Activated CD4-positive, alpha-beta T cell treated with anti-CD3 and anti-CD28 coated beads, Interleukin-10, Interleukin-2, amounts not matched to agents 100 ng/mL and 50 ng/mL, durations not matched to agents 16 hours and 8 hours (primary cell): Measurements from ENCODE around the gene OMA1.
"Not testable (repeated sequence)": the region's sequence is repeated elsewhere in the genome, so short reads cannot be mapped to it uniquely, and the experiment has no call there.

Source experiments
- DNase-seq: peaks from one replicate; pipeline ENCODE4 v3.0.0-alpha.2; 2020

The OMA1 gene

DNA sequence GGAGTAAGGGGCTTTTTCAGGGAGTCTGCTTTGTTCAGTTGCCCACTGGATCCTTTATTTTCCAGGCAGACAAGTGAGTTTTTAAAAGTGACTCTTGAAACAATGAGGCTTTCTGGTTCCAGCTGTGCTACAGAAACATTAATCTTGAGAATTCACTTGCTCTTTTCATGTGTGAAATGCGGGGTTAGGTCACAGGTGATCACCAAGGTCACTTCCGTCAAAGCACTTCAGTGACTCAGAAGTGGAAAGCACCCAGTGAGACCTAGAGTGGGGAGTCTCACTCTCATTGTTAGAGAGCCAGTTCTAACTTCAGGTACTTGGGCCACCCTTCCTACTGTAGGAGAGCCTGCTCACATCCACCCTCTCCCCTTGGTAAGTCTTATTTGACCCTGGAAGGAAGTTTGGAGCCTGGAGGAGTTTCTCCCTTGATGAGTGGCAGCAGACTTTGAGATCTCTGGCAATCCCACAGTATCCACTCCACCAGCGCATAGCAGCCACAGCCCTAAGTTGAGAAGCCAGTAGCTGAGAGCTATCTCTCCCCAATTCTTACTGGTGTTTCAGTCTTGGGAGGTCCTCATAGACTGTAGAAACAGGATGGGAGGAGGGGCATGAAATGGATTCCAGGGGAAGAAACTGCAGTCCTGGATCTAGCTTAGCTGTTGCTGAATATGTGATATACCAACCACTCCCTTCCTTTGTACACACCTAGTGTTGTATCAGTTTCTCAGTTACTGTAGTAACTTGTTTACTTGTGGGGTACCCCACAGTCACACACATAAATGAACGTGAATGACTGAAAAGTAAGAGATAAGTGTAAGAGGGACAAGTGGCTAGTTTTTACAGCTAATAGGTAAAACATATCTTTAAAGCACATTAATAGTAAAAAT is 27.4 kb upstream of the OMA1 start:
- DNase-seq: peak; percentile 84

DNA sequence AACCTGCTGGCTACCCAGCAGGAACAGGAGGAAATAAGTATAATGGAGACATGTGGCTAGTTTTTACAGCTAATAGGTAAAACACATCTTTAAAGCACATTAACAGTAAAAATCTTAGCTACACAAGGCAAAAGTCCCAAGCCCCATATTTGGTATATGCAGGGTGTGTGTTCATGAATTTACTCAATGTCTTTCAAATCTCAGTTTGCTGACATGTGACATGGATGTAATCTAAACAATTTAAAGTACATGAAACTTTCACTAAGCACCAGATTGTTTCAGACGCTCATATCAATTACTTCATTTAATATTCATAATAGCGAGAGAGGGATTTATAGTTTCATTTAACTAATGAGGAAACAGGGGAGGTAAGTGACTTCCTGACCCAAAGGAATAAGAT is 26.6 kb upstream of the OMA1 start:
- DNase-seq: no peak

DNA sequence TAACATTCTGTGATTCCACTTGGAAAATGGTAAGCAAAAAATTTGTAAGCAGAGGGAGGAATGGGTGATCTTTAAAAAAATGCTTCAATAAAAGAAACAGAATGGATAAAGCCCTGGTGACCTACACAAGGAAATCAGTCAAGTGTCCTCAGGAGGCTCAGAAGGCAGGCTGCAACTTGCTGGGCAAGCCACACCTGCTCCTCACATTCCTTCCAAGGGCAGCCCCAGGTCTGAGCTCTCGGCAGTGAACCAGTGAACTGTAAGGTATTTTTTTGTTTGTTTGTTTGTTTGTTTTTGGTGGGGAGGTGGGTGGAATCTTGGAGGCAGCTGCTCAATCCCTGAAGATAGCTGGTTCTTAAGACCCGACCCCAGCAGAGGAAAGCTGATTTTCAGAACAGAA is 26.2 kb upstream of the OMA1 start:
- no peak for DNase-seq

GRCh38 chr1:58571616-58572015 is 25.1 kb upstream of the OMA1 start:
- DNase-seq: no peak

GRCh38 chr1:58570817-58571216 is 24.3 kb upstream of the OMA1 start:
- DNase-seq: no peak

GRCh38 chr1:58570094-58570493 is 23.6 kb upstream of the OMA1 start:
- DNase-seq: no peak

- DNase-seq: no peak
Measured at GRCh38 chr1:58568911-58569310, 22.4 kb upstream of the OMA1 start.

DNA sequence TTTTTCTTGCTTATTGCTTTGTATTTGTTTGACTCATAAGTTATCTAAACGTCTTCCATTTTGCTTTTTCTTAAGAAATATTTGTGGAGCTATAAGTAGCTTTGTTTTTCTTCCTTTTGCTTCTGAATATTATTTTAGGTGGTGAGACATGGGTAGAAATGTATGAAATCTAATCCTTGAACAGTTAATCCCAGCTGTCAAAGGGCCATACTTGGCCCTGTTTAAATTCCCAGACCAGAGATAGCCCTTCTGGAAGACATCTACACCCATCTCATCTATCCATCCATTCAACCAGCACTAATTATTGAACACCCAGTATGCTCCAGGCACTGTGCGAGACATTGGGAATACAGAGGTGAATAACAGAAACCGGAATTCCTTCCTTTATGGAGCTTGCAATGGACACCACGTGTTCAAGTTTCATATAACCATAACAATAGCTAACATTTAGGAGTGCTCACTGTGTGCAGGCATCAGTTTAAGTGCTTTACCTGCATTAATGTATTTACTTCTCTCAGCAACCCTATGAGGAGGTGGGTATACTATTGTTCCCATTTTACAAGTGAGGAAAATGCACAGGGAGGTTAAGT is 21.8 kb upstream of the OMA1 start:
- no peak for DNase-seq

- DNase-seq: no peak
Measured at GRCh38 chr1:58566339-58566738, 19.8 kb upstream of the OMA1 start.

GRCh38 chr1:58563715-58564114 is 17.2 kb upstream of the OMA1 start:
- DNase-seq: not testable (repeated sequence)

- no peak for DNase-seq
Measured at GRCh38 chr1:58561633-58562032, 15.1 kb upstream of the OMA1 start.

- DNase-seq: no peak
Measured at GRCh38 chr1:58555393-58555792, 8.9 kb upstream of the OMA1 start.

DNA sequence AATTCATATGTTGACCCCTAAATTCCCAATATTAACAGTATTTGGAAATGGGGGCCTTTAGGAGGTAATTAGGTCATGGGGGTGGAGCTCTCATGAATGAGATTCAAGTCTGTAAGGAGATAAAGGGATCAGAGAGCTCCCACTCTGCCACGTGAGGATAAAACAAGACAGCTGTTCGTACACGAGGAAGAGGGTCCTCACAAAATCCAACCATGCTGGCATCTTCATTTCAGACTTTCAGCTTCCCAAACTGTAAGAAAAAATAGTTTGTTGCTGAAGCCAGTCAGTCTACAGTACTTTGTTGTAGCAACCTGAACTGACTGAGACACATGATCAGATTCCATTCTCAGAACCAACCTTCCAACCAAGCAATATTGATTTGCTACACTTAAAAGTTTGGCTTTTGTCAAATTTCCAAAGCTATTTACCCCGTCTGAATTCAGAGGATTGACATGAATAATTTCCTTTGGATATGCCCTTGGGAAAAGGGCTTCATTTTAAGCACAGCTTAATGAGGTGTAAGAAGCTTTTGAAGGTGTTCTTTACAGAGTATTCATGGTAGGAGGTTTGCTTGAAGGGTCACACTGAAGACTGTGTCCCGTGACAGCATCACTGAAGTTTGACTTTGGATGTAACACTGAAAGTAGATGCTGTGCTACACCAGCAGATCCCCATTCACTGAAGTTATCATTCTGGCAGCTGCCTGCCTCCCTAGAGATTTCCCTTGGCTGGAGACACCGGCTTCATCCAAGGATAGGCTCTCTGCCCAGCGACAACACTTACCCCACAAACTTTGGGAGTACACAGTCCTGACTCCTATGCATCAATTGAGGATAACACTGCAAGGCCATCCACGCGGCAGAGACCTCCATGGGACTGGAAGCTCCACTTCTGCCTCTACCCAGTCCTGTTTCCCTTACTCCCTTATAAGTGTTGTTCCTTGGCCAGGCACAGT is 4.9 kb upstream of the OMA1 start:
- no peak for DNase-seq

- not testable (repeated sequence) for DNase-seq
Measured at GRCh38 chr1:58549291-58549690, 2.8 kb upstream of the OMA1 start.

DNA sequence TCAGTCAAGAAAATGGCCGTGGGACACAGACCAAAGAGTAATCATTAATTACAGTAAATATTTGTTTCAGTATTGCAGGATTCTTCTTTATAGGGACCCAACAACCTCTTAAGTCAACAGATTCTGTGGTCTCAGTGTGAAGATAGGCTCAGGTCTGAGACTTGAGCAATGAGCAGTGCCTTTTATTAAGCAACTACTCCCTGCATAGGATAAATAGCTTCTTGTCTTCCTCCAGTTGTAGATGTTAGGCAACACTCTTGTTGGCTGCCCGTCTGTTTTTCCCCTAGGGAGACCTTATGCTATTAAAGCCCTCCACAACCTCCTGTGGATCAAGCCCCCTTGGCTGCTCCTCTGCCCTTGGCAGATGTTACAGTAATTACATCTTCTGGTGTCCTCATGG is 1.8 kb upstream of the OMA1 start:
- DNase-seq: no peak

GRCh38 chr1:58545591-58546519 is 671 bp downstream of the OMA1 start:
- peak; percentile 78 for DNase-seq

- no peak for DNase-seq
Measured at GRCh38 chr1:58543260-58543659, 3.3 kb downstream of the OMA1 start.

GRCh38 chr1:58539553-58539952 is 7.0 kb downstream of the OMA1 start:
- DNase-seq: no peak

- DNase-seq: no peak
Measured at GRCh38 chr1:58538821-58539220, 7.7 kb downstream of the OMA1 start.

GRCh38 chr1:58531842-58532241 is 14.7 kb downstream of the OMA1 start:
- not testable (repeated sequence) for DNase-seq

DNA sequence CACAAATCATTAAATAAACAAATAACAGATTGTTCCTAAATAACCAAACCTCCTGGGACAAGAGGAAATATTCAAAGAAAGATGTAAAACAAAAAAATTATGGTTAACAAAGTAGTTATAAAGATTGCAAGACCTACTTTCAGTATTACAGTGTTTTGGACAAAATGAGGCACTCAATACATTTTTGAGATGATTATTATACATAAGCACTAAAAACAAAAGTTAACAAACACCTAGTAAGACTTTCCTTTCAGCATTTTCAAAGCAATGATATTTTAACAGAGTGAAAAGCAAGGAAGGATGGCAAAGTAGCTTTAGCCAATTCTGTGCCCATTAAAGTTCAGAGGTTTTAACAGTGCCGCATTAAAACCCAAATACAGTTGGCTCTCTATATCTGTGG is 17.2 kb downstream of the OMA1 start:
- peak; percentile 57 for DNase-seq

- no peak for DNase-seq
Measured at GRCh38 chr1:58528518-58528917, 18.0 kb downstream of the OMA1 start.
